ENCODE measurements around the gene TARS2.

DNA sequence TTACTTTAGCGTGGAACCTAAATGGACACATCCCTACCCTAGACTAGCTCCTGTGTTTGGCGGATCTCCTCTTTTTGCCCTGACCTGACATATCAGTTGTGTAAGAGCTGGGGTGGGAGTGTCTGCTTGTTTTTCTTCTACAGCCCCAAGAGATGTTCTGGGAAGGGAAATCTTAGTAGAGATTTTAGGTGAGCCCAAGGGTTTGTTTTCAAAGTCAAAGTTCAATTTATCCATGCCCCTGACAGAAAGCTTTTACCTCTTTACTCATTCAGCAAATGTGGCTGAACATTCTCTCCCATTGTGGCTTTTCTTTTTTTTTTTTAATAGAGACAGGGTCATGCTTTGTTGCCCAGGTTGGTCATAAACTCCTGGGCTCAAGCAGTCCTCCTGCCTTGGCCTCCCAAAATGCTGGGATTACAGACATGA is 7.3 kb upstream of the TARS2 start:
- TF ChIP-seq POLR2A (IDR thresholded peaks at IDR 0.05; ENCODE audit: low read length) (no peak), GATA1 (IDR thresholded peaks at IDR 0.05; ENCODE audit: low read depth, low read length) (no peak)

Data from erythroblast (primary cell).